HL-60 (cell line): ENCODE data around the gene PCSK4.

Source experiments
- CTCF ChIP-seq: IDR thresholded peaks from one replicate; pipeline ENCODE4 v1.5.1; 2011; ENCODE audit warnings: low read length, control low read depth, inconsistent platforms; ENCODE audit not compliant: insufficient read depth
- POLR2AphosphoS5 ChIP-seq: IDR thresholded peaks from 2 replicates; pipeline ENCODE4 v1.6.1; 2012; ENCODE audit warnings: low read depth
- TF ChIP-seq, protein P1 (sequence below): IDR thresholded peaks from 2 replicates; pipeline ENCODE4 v1.6.1; 2012; ENCODE audit warnings: low read depth; ENCODE audit not compliant: insufficient replicate concordance

DNA sequence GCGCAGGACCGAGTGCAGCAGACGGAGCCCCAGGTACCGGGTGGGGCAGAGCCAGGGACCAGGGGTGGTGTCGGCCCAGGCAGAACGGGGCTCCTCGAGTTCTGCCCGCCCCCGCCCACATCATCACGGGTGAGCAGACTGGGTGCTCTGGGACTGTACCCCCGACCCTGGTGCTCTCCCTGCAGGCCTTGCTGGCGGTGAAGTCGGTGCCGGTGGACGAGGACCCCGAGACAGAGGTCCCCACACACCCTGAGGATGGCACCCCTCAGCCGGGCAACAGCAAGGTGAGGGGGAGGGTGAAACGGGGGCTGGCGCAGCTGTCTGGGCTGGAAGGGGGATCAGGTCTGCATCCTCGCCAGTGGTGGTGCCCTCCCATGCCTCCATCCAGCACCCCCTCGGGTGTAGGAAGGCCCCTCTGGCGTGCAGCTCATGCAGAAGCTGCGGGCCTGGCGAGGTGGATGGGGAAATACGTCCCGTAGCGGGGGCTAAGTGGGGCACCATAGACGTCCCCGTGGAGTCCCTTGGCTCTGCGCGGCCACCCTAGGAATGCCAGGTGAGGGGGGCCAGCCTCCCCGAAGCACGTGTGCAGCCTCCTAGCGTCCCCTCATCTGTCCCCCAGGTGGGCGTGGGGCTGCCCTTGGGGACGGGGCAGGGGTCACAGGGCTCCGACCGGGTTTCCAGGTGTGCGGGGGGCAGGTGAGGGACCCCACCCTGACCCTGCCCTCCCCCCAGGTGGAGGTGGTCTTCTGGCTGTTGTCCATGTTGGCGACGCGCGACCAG is 33.8 kb downstream of the PCSK4 start:
- no peak for TF ChIP-seq POLR2AphosphoS5
- TF ChIP-seq CTCF = no peak
- TF ChIP-seq, protein P1, sequence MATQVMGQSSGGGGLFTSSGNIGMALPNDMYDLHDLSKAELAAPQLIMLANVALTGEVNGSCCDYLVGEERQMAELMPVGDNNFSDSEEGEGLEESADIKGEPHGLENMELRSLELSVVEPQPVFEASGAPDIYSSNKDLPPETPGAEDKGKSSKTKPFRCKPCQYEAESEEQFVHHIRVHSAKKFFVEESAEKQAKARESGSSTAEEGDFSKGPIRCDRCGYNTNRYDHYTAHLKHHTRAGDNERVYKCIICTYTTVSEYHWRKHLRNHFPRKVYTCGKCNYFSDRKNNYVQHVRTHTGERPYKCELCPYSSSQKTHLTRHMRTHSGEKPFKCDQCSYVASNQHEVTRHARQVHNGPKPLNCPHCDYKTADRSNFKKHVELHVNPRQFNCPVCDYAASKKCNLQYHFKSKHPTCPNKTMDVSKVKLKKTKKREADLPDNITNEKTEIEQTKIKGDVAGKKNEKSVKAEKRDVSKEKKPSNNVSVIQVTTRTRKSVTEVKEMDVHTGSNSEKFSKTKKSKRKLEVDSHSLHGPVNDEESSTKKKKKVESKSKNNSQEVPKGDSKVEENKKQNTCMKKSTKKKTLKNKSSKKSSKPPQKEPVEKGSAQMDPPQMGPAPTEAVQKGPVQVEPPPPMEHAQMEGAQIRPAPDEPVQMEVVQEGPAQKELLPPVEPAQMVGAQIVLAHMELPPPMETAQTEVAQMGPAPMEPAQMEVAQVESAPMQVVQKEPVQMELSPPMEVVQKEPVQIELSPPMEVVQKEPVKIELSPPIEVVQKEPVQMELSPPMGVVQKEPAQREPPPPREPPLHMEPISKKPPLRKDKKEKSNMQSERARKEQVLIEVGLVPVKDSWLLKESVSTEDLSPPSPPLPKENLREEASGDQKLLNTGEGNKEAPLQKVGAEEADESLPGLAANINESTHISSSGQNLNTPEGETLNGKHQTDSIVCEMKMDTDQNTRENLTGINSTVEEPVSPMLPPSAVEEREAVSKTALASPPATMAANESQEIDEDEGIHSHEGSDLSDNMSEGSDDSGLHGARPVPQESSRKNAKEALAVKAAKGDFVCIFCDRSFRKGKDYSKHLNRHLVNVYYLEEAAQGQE = no peak
